Measurements from ENCODE around the gene ATP6V1B1.

DNA sequence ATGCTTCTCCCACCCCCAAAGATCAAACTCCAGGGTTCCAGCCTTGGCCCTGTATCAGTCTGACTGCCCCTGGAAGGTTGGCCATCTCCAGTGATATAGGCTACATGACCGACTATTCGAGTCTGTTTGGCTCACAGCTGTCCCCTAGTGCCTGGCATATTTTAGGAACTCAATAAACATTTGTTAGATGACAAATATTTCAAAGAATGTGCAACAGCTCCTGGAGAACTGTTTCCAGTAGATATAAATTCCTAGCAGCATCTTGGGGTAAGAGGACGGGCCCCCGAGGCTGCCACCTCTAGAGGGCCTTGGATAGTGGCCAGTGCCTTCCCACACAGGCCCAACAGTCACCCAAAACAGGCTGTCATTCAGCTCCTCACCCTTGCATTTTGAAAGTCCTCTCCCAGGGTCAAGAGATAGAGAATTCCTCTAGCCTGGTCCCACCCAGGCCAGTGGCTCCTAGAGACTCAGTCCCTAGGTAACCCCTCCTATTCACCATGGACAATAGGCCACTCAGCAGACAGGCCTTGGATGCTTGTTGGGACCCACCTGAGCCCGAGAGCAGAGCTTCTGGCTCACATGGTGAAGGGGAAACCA is 45.1 kb upstream of the ATP6V1B1 start:
- TF ChIP-seq, protein P1, sequence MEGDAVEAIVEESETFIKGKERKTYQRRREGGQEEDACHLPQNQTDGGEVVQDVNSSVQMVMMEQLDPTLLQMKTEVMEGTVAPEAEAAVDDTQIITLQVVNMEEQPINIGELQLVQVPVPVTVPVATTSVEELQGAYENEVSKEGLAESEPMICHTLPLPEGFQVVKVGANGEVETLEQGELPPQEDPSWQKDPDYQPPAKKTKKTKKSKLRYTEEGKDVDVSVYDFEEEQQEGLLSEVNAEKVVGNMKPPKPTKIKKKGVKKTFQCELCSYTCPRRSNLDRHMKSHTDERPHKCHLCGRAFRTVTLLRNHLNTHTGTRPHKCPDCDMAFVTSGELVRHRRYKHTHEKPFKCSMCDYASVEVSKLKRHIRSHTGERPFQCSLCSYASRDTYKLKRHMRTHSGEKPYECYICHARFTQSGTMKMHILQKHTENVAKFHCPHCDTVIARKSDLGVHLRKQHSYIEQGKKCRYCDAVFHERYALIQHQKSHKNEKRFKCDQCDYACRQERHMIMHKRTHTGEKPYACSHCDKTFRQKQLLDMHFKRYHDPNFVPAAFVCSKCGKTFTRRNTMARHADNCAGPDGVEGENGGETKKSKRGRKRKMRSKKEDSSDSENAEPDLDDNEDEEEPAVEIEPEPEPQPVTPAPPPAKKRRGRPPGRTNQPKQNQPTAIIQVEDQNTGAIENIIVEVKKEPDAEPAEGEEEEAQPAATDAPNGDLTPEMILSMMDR (IDR thresholded peaks at IDR 0.05): no peak
- TF ChIP-seq POLR2A (IDR thresholded peaks at IDR 0.05): no peak
